MM.1S (cell line): ENCODE measurements around the gene ANKRD61.
"Not testable (repeated sequence)": the region's sequence is repeated elsewhere in the genome, so short reads cannot be mapped to it uniquely, and the experiment has no call there.

ENCODE experiments used
- DNase-seq: peaks from one replicate; pipeline ENCODE4 v3.0.0-alpha.2; 2015
- H2AFZ ChIP-seq: fragments of 300-600 bp; sonication (generic); 2 replicates; pipeline ENCODE4 v1.6.0; 2016; ENCODE audit warnings: antibody characterized with exemption, low read length
- H3F3A ChIP-seq: fragments of 300-600 bp; sonication (generic); 2 replicates; pipeline ENCODE4 v1.6.1; 2016; ENCODE audit warnings: mild to moderate bottlenecking, antibody characterized with exemption, low read length, moderate library complexity, mixed read lengths; ENCODE audit not compliant: insufficient read depth
- H3K27ac ChIP-seq: fragments of 300-600 bp; sonication (generic); 2 replicates; pipeline ENCODE4 v1.5.1; 2016; ENCODE audit warnings: mild to moderate bottlenecking, low read length
- H3K27me3 ChIP-seq: fragments of 300-600 bp; sonication (generic); replicated peaks from 2 replicates; pipeline ENCODE4 v1.6.0; 2016; ENCODE audit warnings: low read length; ENCODE audit not compliant: insufficient read depth
- H3K36me3 ChIP-seq: fragments of 300-600 bp; sonication (generic); replicated peaks from 2 replicates; pipeline ENCODE4 v1.6.1; 2016; ENCODE audit warnings: mild to moderate bottlenecking, low read length, mixed read lengths; ENCODE audit not compliant: insufficient read depth
- H3K4me1 ChIP-seq: fragments of 300-600 bp; sonication (generic); 2 replicates; pipeline ENCODE4 v1.6.1; 2016; ENCODE audit warnings: low read length, mixed read lengths
- H3K4me2 ChIP-seq: fragments of 300-600 bp; sonication (generic); 2 replicates; pipeline ENCODE4 v1.6.0; 2016; ENCODE audit warnings: low read depth, low read length
- H3K4me3 ChIP-seq: fragments of 300-600 bp; sonication (generic); 2 replicates; pipeline ENCODE4 v1.5.1; 2016; ENCODE audit warnings: low read length, mixed read lengths
- H3K79me2 ChIP-seq: fragments of 300-600 bp; sonication (generic); 2 replicates; pipeline ENCODE4 v1.6.1; 2016; ENCODE audit warnings: mixed run types, low read length, mixed read lengths
- H3K9ac ChIP-seq: fragments of 300-600 bp; sonication (generic); 2 replicates; pipeline ENCODE4 v1.6.1; 2016; ENCODE audit warnings: low read length, mixed read lengths
- H3K9me2 ChIP-seq: fragments of 300-600 bp; sonication (generic); replicated peaks from 2 replicates; pipeline ENCODE4 v1.6.1; 2016; ENCODE audit warnings: mild to moderate bottlenecking, low read length, mixed read lengths; ENCODE audit not compliant: insufficient read depth
- H3K9me3 ChIP-seq: fragments of 300-600 bp; sonication (generic); replicated peaks from 2 replicates; pipeline ENCODE4 v1.6.1; 2016; ENCODE audit warnings: mild to moderate bottlenecking, low read length, mixed read lengths; ENCODE audit not compliant: insufficient read depth
- H4K20me1 ChIP-seq: fragments of 300-600 bp; sonication (generic); 2 replicates; pipeline ENCODE4 v1.6.1; 2016; ENCODE audit warnings: mild to moderate bottlenecking, low read length, moderate library complexity, mixed read lengths; ENCODE audit not compliant: insufficient read depth
- EZH2 ChIP-seq: fragments of 300-600 bp; sonication (generic); optimal IDR thresholded peaks from 2 replicates; pipeline ENCODE3; 2017; ENCODE audit warnings: low read depth, mild to moderate bottlenecking, antibody characterized with exemption, low read length, mixed read lengths
- EZH2phosphoT487 ChIP-seq: fragments of 300-600 bp; sonication (generic); IDR thresholded peaks from 2 replicates; pipeline ENCODE4 v1.6.1; 2018; ENCODE audit warnings: antibody characterized with exemption, low read length
- TF ChIP-seq, protein P1 (sequence below): fragments of 300-600 bp; sonication (generic); IDR thresholded peaks from 2 replicates; pipeline ENCODE4 v1.5.1; 2016; ENCODE audit warnings: antibody characterized with exemption, low read length, mixed read lengths

Gene ANKRD61

DNA sequence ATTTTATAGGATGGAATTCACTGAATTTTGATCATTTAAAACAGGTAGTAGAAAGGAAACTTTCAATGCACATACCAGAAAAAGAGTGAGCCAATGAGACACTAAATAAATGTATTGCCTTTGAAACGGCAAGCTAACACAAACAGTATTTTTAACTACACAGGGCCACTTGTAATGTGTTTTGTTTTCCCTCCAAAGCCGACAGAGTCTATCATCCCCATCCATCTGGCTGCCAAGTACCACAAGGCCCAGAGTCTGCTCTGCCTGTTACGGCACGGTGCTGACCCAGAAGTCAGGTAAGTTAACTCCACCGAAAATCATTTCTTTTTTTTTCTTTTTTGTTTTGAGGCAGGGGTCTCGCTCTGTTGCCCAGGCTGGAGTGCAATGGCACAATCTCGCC lies 1.5 kb downstream of the ANKRD61 start:
- H3K9me3 ChIP-seq = no peaks in the 10 kb centered on the region
- no peaks in the 10 kb centered on the region for H3K27me3 ChIP-seq
- H3K4me3 ChIP-seq = no peak overlapping the region
- no peaks in the 10 kb centered on the region for H3K9me2 ChIP-seq
- no peak overlapping the region for H2AFZ ChIP-seq
- peaks cover 14% of the 10 kb centered on the region for H3K79me2 ChIP-seq
- H4K20me1 ChIP-seq = no peaks in the 10 kb centered on the region
- H3K36me3 ChIP-seq = 0 out of 2 replicates have a peak, but pooled peaks cover 11% of the 10 kb centered on the region
- DNase-seq = no peak
- TF ChIP-seq EZH2 = no peak
- H3K9ac ChIP-seq = no peak overlapping the region
- no peak overlapping the region for H3K4me2 ChIP-seq
- H3F3A ChIP-seq = no peaks in the 10 kb centered on the region
- H3K27ac ChIP-seq = no peak overlapping the region
- H3K4me1 ChIP-seq = no peaks in the 10 kb centered on the region

DNA sequence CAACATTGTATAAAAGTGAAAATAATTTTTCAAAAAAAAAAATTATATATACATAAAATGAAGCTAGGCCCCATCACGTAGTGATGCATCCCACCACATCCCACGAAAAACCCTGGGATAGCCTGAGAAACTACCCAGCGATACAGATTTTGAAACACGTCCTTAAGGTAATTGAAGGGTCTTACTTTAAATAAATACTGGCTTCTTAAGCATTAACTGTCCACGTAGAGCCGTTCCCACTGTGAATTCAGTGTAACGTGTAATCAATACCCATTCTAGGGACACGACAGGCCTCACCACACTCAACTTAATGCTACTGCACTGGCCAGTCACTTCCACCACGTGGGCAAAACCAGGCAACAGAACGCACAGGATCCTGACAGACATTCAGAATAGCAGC lies 4.0 kb downstream of the ANKRD61 start:
- Histone ChIP-seq H3K9me2 (no peaks in the 10 kb centered on the region), H3K9me3 (no peaks in the 10 kb centered on the region), H3F3A (no peaks in the 10 kb centered on the region), H3K79me2 (peaks cover 14% of the 10 kb centered on the region), H3K9ac (no peak overlapping the region), H4K20me1 (no peaks in the 10 kb centered on the region), H3K4me1 (no peaks in the 10 kb centered on the region), H2AFZ (no peak overlapping the region), H3K27me3 (no peaks in the 10 kb centered on the region), H3K4me2 (no peak overlapping the region), H3K27ac (no peak overlapping the region), H3K4me3 (no peak overlapping the region), H3K36me3 (0 out of 2 replicates have a peak, but pooled peaks cover 8% of the 10 kb centered on the region)
- no peak for DNase-seq
- TF ChIP-seq, protein P1, sequence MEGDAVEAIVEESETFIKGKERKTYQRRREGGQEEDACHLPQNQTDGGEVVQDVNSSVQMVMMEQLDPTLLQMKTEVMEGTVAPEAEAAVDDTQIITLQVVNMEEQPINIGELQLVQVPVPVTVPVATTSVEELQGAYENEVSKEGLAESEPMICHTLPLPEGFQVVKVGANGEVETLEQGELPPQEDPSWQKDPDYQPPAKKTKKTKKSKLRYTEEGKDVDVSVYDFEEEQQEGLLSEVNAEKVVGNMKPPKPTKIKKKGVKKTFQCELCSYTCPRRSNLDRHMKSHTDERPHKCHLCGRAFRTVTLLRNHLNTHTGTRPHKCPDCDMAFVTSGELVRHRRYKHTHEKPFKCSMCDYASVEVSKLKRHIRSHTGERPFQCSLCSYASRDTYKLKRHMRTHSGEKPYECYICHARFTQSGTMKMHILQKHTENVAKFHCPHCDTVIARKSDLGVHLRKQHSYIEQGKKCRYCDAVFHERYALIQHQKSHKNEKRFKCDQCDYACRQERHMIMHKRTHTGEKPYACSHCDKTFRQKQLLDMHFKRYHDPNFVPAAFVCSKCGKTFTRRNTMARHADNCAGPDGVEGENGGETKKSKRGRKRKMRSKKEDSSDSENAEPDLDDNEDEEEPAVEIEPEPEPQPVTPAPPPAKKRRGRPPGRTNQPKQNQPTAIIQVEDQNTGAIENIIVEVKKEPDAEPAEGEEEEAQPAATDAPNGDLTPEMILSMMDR = no peak
- no peak for TF ChIP-seq EZH2phosphoT487
- no peak for TF ChIP-seq EZH2

DNA sequence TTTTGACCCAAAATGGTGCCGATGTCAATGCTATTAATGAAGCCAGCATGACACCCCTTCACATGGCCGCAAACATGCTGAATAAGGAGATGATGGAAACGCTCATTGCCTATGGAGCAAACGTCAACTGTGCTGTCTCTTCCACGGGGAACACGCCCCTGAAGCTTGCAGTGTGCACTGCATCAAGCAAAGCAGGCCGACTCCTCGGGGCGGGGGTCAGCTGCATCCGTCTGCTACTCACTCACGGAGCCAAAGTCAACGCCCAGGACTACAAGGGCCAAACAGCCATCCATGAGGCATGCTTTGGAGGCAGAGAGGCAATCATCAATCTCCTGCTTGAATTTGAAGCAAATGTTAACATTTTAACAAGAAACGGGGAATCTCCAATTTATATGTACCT lies 4.5 kb downstream of the ANKRD61 start:
- H3K4me1 ChIP-seq = no peaks in the 10 kb centered on the region
- H3K9me2 ChIP-seq = no peaks in the 10 kb centered on the region
- H3K79me2 ChIP-seq = peaks cover 14% of the 10 kb centered on the region
- no peak overlapping the region for H3K27ac ChIP-seq
- TF ChIP-seq EZH2 = no peak
- TF ChIP-seq, protein P1 = no peak
- TF ChIP-seq EZH2phosphoT487 = no peak
- no peaks in the 10 kb centered on the region for H3K9me3 ChIP-seq
- no peak overlapping the region for H3K9ac ChIP-seq
- no peaks in the 10 kb centered on the region for H3K27me3 ChIP-seq
- H3K4me2 ChIP-seq = no peak overlapping the region
- DNase-seq = no peak
- H4K20me1 ChIP-seq = no peaks in the 10 kb centered on the region
- H3F3A ChIP-seq = no peaks in the 10 kb centered on the region
- H3K36me3 ChIP-seq = 0 out of 2 replicates have a peak, but pooled peaks cover 12% of the 10 kb centered on the region
- H2AFZ ChIP-seq = no peak overlapping the region
- no peak overlapping the region for H3K4me3 ChIP-seq

DNA sequence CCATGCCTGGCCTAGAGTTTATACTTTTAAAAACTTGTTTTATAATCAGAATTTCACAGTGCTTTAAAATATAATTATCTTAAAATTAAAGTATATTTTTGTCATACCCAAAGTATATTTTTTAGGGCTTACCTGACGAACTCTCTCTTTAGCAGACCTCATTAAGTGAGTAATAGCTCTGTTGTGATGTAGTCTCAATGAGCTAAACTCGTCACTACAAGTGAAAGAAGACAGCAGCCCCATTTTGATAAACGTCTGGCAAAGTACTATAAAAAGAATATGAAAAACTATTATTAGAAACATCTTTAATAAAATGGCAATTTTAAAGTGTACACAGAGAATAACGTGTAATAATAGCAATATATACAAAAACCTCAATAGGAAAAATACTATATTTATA lies 18.6 kb downstream of the ANKRD61 start:
- Histone ChIP-seq H3K27ac (no peak overlapping the region), H3K4me3 (no peak overlapping the region), H3F3A (no peaks in the 10 kb centered on the region), H3K79me2 (peaks cover 12% of the 10 kb centered on the region), H4K20me1 (no peaks in the 10 kb centered on the region), H3K4me2 (no peak overlapping the region), H3K9me3 (no peaks in the 10 kb centered on the region), H3K9ac (no peak overlapping the region), H3K27me3 (no peaks in the 10 kb centered on the region), H3K4me1 (no peaks in the 10 kb centered on the region), H3K36me3 (no peaks in the 10 kb centered on the region; the same call in 1 of the 2 replicates), H2AFZ (no peak overlapping the region), H3K9me2 (no peaks in the 10 kb centered on the region)
- DNase-seq = no peak
- TF ChIP-seq, protein P1 = no peak
- no peak for TF ChIP-seq EZH2
- TF ChIP-seq EZH2phosphoT487 = no peak

DNA sequence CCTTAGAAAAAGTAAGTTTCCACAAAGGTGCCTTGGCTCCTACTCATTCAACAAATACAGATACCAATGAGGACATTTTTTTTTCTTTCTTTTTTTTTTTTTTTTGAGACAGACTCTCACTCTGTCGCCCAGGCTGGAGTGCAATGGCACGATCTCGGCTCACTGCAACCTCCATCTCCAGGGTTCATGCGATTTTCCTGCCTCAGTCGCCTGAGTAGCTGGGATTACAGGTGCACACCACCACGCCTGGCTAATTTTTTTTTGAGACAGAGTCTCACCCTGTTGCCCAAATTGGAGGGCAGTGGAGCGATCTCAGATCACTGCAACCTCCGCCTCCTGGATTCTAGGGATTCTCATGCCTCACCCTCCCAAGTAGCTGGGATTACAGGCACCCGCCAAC lies 20.0 kb downstream of the ANKRD61 start:
- H2AFZ ChIP-seq, H3K4me3 ChIP-seq, H3K9ac ChIP-seq, H3K4me2 ChIP-seq, H3K27ac ChIP-seq, H3F3A ChIP-seq, H3K27me3 ChIP-seq, H4K20me1 ChIP-seq, H3K9me2 ChIP-seq, DNase-seq, H3K9me3 ChIP-seq, H3K36me3 ChIP-seq, H3K4me1 ChIP-seq: not testable (repeated sequence)
- H3K79me2 ChIP-seq = peaks cover 26% of the 10 kb centered on the region
